ENCODE results near the gene PPP5C. TPM values are rescaled to one million over a fixed set of nuclear protein-coding genes. Genes with fewer than 3 reads are reported as not detected.
"Not testable (repeated sequence)": the region's sequence is repeated elsewhere in the genome, so short reads cannot be mapped to it uniquely, and the experiment has no call there.

PPP5C gene
- total and polyA plus RNA-seq, 4 donors = 19.0 to 50.5 (median 28.3) TPM

GRCh38 chr19:46415804-46416709 is 69.2 kb downstream of the PPP5C start:
- H3K9ac ChIP-seq (ENCODE audit: low read depth in 1 of 2, low read length in 2 of 2); H3K27ac ChIP-seq (ENCODE audit: low read depth in 1 of 2, low read length in 2 of 2); H3K9me3 ChIP-seq (ENCODE audit: control insufficient read depth in 4 of 4, low read length in 3 of 4); H3K27me3 ChIP-seq (ENCODE audit: control insufficient read depth in 4 of 4, insufficient read depth in 4 of 4, low read length in 3 of 4); H3K36me3 ChIP-seq (ENCODE audit: control insufficient read depth in 4 of 4, insufficient read depth in 3 of 4, low read depth in 1 of 4, low read length in 3 of 4): not testable (repeated sequence)
- Histone ChIP-seq H3K4me1 (ENCODE audit: control insufficient read depth in 4 of 4, insufficient read depth in 4 of 4, low read length in 3 of 4) (peaks cover 2 to 12% (median 3%) of the 10 kb centered on the region in 4 donors), H3K4me3 (ENCODE audit: low read depth in 1 of 3, low read length in 3 of 3) (peak overlapping the region in 1 of 3 donors; percentile 18)
- peak; percentile 89 for DNase-seq (ENCODE audit: low spot score)
- 25% methylated on average over 53 of the region's 53 CpGs for WGBS

GRCh38 chr19:46420056-46420455 is 73.2 kb downstream of the PPP5C start:
- Histone ChIP-seq H3K36me3 (ENCODE audit: control insufficient read depth in 4 of 4, insufficient read depth in 3 of 4, low read depth in 1 of 4, low read length in 3 of 4) (no peaks in the 10 kb centered on the region), H3K9ac (ENCODE audit: low read depth in 1 of 2, low read length in 2 of 2) (no peak overlapping the region), H3K4me3 (ENCODE audit: low read depth in 1 of 3, low read length in 3 of 3) (no peak overlapping the region), H3K27me3 (ENCODE audit: control insufficient read depth in 4 of 4, insufficient read depth in 4 of 4, low read length in 3 of 4) (peaks cover 0 to 2% (median 0%) of the 10 kb centered on the region in 4 donors), H3K9me3 (ENCODE audit: control insufficient read depth in 4 of 4, low read length in 3 of 4) (no peaks in the 10 kb centered on the region), H3K27ac (ENCODE audit: low read depth in 1 of 2, low read length in 2 of 2) (no peak overlapping the region), H3K4me1 (ENCODE audit: control insufficient read depth in 4 of 4, insufficient read depth in 4 of 4, low read length in 3 of 4) (peaks cover 0 to 4% (median 3%) of the 10 kb centered on the region in 4 donors)
- TF ChIP-seq ATF3 (IDR thresholded peaks at IDR 0.05) (no peak), FOXA1 (IDR thresholded peaks at IDR 0.05) (no peak), YY1 (IDR thresholded peaks at IDR 0.05) (no peak), CTCF (IDR thresholded peaks at IDR 0.05; ENCODE audit: low read depth, low read length, missing input control) (no peak), JUND (IDR thresholded peaks at IDR 0.05) (no peak), TAF1 (conservative IDR thresholded peaks at IDR 0.05) (no peak), FOXA2 (IDR thresholded peaks at IDR 0.05) (no peak), RAD21 (IDR thresholded peaks at IDR 0.05) (no peak), NR2F2 (IDR thresholded peaks at IDR 0.05) (no peak), ZBTB33 (IDR thresholded peaks at IDR 0.05) (no peak), EGR1 (IDR thresholded peaks at IDR 0.05; ENCODE audit: low read depth in 2 of 2) (no peak), REST (IDR thresholded peaks at IDR 0.05) (no peak), HNF4G (IDR thresholded peaks at IDR 0.05) (no peak), HNF4A (conservative IDR thresholded peaks at IDR 0.05) (no peak)
- no peak for DNase-seq (ENCODE audit: low spot score)
- WGBS = 88% methylated on average over 7 of the region's 7 CpGs

Measured in liver (tissue), 9 donors.